GM12878 (cell line): ENCODE data around the gene CDH4.

Experiments
- CBFB ChIP-seq: IDR thresholded peaks from 2 replicates; pipeline ENCODE4 v1.6.1; 2016; ENCODE audit warnings: antibody characterized with exemption, low read depth
- REST ChIP-seq: IDR thresholded peaks from 2 replicates; pipeline ENCODE4 v1.6.1; 2012; ENCODE audit warnings: mild to moderate bottlenecking, low read depth, low read length
- RFX5 ChIP-seq: IDR thresholded peaks from 2 replicates; pipeline ENCODE4 v1.6.1; 2011; ENCODE audit warnings: low read depth, low read length, improper control_type of control experiment

- TF ChIP-seq REST (no peak), RFX5 (no peak), CBFB (no peak)
Measured at GRCh38 chr20:61807471-61808160, 555.6 kb downstream of the CDH4 start.
